ENCODE measurements around the gene MOAP1. TPM values are rescaled to one million over a fixed set of nuclear protein-coding genes. Genes with fewer than 3 reads are reported as not detected.
"Not testable (repeated sequence)": the region's sequence is repeated elsewhere in the genome, so short reads cannot be mapped to it uniquely, and the experiment has no call there.

Gene MOAP1
- total RNA-seq, 1 donor from 2014 or later, result 61.1 TPM

GRCh38 chr14:93163564-93163963 lies 21.1 kb downstream of the MOAP1 start:
- Histone ChIP-seq H3K4me3 (no peak overlapping the region), H3K27me3 (ENCODE audit: low read depth) (no peaks in the 10 kb centered on the region), H3K27ac (replicated peaks) (no peak overlapping the region), H3K36me3 (no peaks in the 10 kb centered on the region), H3K4me1 (no peaks in the 10 kb centered on the region), H3K9me3 (replicated peaks) (no peaks in the 10 kb centered on the region)
- no peak for TF ChIP-seq CTCF (IDR thresholded peaks at IDR 0.05; ENCODE audit: borderline replicate concordance)
- no peak for DNase-seq
- intact Hi-C loops (cut with micrococcal nuclease), result no loop called here

- no peak overlapping the region for H3K4me3 ChIP-seq
- no peaks in the 10 kb centered on the region for H3K36me3 ChIP-seq
- H3K27me3 ChIP-seq (ENCODE audit: low read depth), result no peaks in the 10 kb centered on the region
- no peaks in the 10 kb centered on the region for H3K9me3 ChIP-seq (replicated peaks)
- intact Hi-C loops (cut with micrococcal nuclease), result no loop called here
- no peak overlapping the region for H3K27ac ChIP-seq (replicated peaks)
- TF ChIP-seq CTCF (IDR thresholded peaks at IDR 0.05; ENCODE audit: borderline replicate concordance), result no peak
- DNase-seq, result no peak
- no peaks in the 10 kb centered on the region for H3K4me1 ChIP-seq
Measured at GRCh38 chr14:93161411-93161940, 23.2 kb downstream of the MOAP1 start.

GRCh38 chr14:93160353-93160801 lies 24.3 kb downstream of the MOAP1 start:
- TF ChIP-seq CTCF (IDR thresholded peaks at IDR 0.05; ENCODE audit: borderline replicate concordance), result peak; percentile 49
- no peak for DNase-seq
- Histone ChIP-seq H3K4me3 (no peak overlapping the region), H3K4me1 (no peaks in the 10 kb centered on the region), H3K9me3 (replicated peaks) (no peaks in the 10 kb centered on the region), H3K36me3 (no peaks in the 10 kb centered on the region), H3K27me3 (ENCODE audit: low read depth) (no peaks in the 10 kb centered on the region), H3K27ac (replicated peaks) (no peak overlapping the region)
- intact Hi-C loops (cut with micrococcal nuclease), result no loop called here

- H3K9me3 ChIP-seq (replicated peaks); H3K36me3 ChIP-seq; H3K27ac ChIP-seq (replicated peaks); H3K4me3 ChIP-seq; DNase-seq; H3K27me3 ChIP-seq (ENCODE audit: low read depth); intact Hi-C loops (cut with micrococcal nuclease); H3K4me1 ChIP-seq: not testable (repeated sequence)
Measured at GRCh38 chr14:93159625-93160352, 24.9 kb downstream of the MOAP1 start.

GRCh38 chr14:93158349-93158748 lies 26.3 kb downstream of the MOAP1 start:
- H3K27ac ChIP-seq (replicated peaks); intact Hi-C loops (cut with micrococcal nuclease); H3K36me3 ChIP-seq; DNase-seq; H3K4me3 ChIP-seq; H3K27me3 ChIP-seq (ENCODE audit: low read depth); H3K4me1 ChIP-seq; H3K9me3 ChIP-seq (replicated peaks): not testable (repeated sequence)

- intact Hi-C loops (cut with micrococcal nuclease), result no loop called here
- no peak for TF ChIP-seq CTCF (IDR thresholded peaks at IDR 0.05; ENCODE audit: borderline replicate concordance)
Measured at GRCh38 chr14:93156693-93157369, 27.9 kb downstream of the MOAP1 start.

More at GRCh38 chr14:93156693-93157369, 27.9 kb downstream of the MOAP1 start:
- Histone ChIP-seq H3K27me3 (ENCODE audit: low read depth) (no peaks in the 10 kb centered on the region), H3K9me3 (replicated peaks) (no peaks in the 10 kb centered on the region), H3K4me1 (no peaks in the 10 kb centered on the region), H3K36me3 (no peaks in the 10 kb centered on the region), H3K27ac (replicated peaks) (no peak overlapping the region), H3K4me3 (no peak overlapping the region)
- no peak for DNase-seq
